Stimulated activated CD4-positive, alpha-beta T cell treated with anti-CD3 and anti-CD28 coated beads, Interleukin-15, amount 100 ng/mL, for 48 hours (primary cell): ENCODE measurements around the gene SRGAP3.

Experiments
- DNase-seq, 2 donors: peaks; one replicate each; pipeline ENCODE4 v3.0.0-alpha.2; 2020; ENCODE audit warnings: low read depth in 2 of 2

The SRGAP3 gene

GRCh38 chr3:9225268-9225667, 24.2 kb downstream of the SRGAP3 start:
- DNase-seq: no peak

- peak; percentile 6 for DNase-seq
Observed at GRCh38 chr3:9224490-9224889, 25.0 kb downstream of the SRGAP3 start.

- DNase-seq: no peak
Observed at GRCh38 chr3:9223672-9224071, 25.8 kb downstream of the SRGAP3 start.

GRCh38 chr3:9222956-9223639, 26.3 kb downstream of the SRGAP3 start:
- DNase-seq: no peak

GRCh38 chr3:9222049-9222448, 27.4 kb downstream of the SRGAP3 start:
- no peak for DNase-seq

GRCh38 chr3:9218514-9218846, 31.0 kb downstream of the SRGAP3 start:
- DNase-seq: no peak

GRCh38 chr3:9217784-9218513, 31.5 kb downstream of the SRGAP3 start:
- DNase-seq: no peak

GRCh38 chr3:9216736-9217135, 32.7 kb downstream of the SRGAP3 start:
- no peak for DNase-seq

GRCh38 chr3:9214599-9214998, 34.8 kb downstream of the SRGAP3 start:
- no peak for DNase-seq

GRCh38 chr3:9214185-9214584, 35.3 kb downstream of the SRGAP3 start:
- DNase-seq: no peak

- no peak for DNase-seq
Observed at GRCh38 chr3:9213019-9213634, 36.3 kb downstream of the SRGAP3 start.

GRCh38 chr3:9211155-9211950, 38.1 kb downstream of the SRGAP3 start:
- no peak for DNase-seq

- no peak for DNase-seq
Observed at GRCh38 chr3:9209777-9210176, 39.7 kb downstream of the SRGAP3 start.

GRCh38 chr3:9208605-9209152, 40.8 kb downstream of the SRGAP3 start:
- no peak for DNase-seq

- no peak for DNase-seq
Observed at GRCh38 chr3:9207116-9207763, 42.2 kb downstream of the SRGAP3 start.

GRCh38 chr3:9206287-9206686, 43.2 kb downstream of the SRGAP3 start:
- no peak for DNase-seq

GRCh38 chr3:9205345-9206143, 43.9 kb downstream of the SRGAP3 start:
- DNase-seq: no peak

- DNase-seq: no peak
Observed at GRCh38 chr3:9204253-9204992, 45.0 kb downstream of the SRGAP3 start.

- DNase-seq: no peak
Observed at GRCh38 chr3:9203317-9203716, 46.1 kb downstream of the SRGAP3 start.

GRCh38 chr3:9202546-9202945, 46.9 kb downstream of the SRGAP3 start:
- DNase-seq: no peak
